HG02678 (cell line): ENCODE measurements around the gene SERINC2.
"Not testable (repeated sequence)": the region's sequence is repeated elsewhere in the genome, so short reads cannot be mapped to it uniquely, and the experiment has no call there.

Source experiments
- ATAC-seq: cut with Tn5 transposase; IDR thresholded peaks from one replicate; pipeline ENCODE4 v1.9.1; 2021; ENCODE audit warnings: mild to moderate bottlenecking, moderate library complexity; ENCODE audit not compliant: unreplicated experiment

SERINC2 gene

GRCh38 chr1:31382379-31382989 is 30.5 kb upstream of the SERINC2 start:
- no peak for ATAC-seq

DNA sequence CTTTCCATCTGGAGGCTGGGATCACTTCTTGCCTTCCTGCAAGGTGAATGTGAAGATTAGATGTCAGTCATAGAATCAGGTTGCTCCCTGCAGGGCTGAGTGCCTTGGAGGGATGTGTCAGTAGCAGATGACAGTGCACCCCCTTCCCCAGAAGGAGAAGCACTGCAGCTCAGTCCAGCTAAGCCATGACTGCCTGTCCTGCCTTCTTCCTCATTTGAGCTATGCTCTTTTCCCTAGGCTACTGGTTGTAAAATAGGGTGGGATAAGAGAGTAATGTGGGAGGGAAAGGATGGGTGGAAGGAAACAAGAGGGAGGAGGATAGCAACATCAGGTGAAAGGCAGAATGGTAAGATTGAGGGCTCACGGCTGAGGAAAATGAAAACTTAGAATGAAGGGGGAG is 29.0 kb upstream of the SERINC2 start:
- no peak for ATAC-seq

- ATAC-seq, result not testable (repeated sequence)
These were observed 26.3 kb upstream of the SERINC2 start for GRCh38 chr1:31386576-31387243.

GRCh38 chr1:31387612-31388011 is 25.4 kb upstream of the SERINC2 start:
- no peak for ATAC-seq

GRCh38 chr1:31389616-31390015 is 23.4 kb upstream of the SERINC2 start:
- ATAC-seq, result no peak

DNA sequence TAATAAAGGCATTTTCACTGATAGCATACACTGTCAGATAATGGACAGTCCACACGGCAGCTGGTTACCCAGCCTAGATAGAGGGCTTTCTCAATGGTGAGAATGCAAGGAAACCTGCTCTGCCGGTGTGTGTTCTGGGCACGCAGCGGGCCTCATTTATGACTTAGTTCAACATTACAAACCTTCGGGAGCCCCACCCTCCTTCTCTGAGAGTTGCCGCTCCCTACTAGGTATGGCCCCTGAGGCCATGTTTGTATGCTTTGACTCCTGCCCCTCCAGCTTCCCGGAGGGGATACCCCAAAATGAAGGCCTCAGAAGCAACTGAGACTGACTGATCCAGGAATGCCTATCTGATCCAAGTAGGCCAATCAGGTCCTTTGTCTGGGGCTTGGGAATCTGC is 22.9 kb upstream of the SERINC2 start:
- no peak for ATAC-seq

DNA sequence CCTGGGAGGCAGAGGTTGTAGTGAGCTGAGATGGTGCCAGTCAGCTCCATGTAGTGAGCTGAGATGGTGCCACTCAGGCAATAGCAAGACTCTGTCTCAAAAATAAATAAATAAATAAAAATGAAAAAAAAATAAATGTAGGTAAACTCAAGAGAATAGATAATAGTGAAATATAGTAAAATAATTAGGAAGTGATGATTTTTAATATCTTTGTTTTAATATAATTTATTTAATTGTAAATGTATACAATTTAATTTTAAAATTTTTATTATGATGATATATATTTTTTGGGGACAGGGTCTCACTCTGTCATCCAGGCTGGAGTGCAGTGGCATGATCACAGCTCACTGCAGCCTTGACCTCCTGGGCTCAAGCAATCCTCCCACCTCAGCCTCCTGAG is 19.6 kb upstream of the SERINC2 start:
- ATAC-seq, result no peak

GRCh38 chr1:31394584-31395193 is 18.3 kb upstream of the SERINC2 start:
- peak; percentile 69 for ATAC-seq

DNA sequence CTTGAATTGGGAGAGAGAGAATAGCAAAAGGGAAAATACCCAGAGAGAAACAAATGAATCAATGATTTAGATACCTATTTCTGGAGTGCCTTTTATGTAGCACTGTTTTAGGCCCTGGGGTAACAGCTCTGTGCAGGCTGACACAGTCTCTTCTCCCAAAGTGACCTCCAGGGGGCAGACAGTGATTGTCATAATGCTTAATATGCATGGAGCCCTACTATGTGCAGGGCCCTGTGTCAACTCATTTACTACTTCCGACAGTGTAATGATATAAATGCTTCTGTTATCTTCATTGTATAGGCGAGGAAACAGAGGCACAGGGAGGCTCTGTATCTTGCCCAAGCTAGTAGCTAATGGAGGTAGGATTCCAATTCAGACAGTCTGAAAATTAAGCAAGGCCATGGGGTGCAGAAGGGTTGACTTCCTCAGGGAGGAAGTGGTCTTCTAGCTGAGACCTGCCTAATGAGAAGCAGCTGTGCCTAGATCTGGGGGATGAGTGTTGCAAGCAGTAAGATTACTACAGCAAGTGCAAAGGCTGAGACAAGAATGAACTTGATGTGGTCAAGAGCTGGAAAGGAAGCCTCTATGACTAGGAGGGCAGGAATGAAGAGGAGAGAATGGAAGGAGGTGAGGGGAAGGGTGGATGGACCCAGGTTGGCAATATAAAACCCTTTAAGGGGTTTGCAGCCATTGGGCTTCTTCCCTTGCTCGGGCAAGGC is 16.2 kb upstream of the SERINC2 start:
- no peak for ATAC-seq

- ATAC-seq, result no peak
These were observed 15.5 kb upstream of the SERINC2 start for GRCh38 chr1:31397360-31398095.

DNA sequence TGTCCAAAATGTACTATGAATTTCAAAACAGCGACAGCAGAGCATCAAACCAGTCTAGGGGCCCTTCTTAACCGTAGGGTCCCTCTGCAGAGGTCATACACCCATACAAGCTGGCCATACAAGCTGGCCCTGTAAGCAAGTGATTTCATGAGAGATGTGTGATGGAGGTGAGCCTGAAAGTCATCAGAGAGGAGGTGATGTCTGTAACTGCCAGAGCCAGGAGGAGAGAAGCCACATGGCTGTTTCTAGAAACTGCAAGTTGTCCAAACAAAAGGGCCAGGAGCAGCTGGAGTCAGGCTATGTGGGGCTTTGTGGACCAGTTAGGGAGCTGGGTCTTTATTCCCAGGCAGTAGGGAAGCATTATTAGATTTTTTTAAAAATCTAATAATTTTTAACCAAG is 14.8 kb upstream of the SERINC2 start:
- no peak for ATAC-seq

DNA sequence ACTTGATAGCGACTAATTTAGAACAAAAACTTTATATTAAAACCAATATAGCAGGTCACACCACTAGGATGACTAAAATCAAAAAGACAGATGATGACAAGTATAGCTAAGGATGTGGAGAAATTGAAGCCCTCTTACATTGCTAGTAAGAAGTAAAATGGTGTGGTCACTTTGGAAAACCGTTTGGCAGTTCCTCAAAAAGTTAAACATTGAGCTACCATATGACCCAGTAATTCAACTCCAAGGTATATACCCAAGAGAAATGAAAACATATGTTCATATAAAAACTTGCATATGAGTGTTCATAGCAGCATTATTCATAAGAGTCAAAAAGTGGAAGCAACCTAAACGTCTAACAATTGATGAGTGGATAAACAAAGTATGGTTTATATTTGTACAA is 13.0 kb upstream of the SERINC2 start:
- ATAC-seq, result no peak

- ATAC-seq, result no peak
These were observed 12.6 kb upstream of the SERINC2 start for GRCh38 chr1:31400393-31400792.

- ATAC-seq, result no peak
These were observed 11.8 kb upstream of the SERINC2 start for GRCh38 chr1:31401241-31401640.

GRCh38 chr1:31405578-31406245 is 7.3 kb upstream of the SERINC2 start:
- ATAC-seq, result no peak

GRCh38 chr1:31407029-31407626 is 5.9 kb upstream of the SERINC2 start:
- ATAC-seq, result no peak

DNA sequence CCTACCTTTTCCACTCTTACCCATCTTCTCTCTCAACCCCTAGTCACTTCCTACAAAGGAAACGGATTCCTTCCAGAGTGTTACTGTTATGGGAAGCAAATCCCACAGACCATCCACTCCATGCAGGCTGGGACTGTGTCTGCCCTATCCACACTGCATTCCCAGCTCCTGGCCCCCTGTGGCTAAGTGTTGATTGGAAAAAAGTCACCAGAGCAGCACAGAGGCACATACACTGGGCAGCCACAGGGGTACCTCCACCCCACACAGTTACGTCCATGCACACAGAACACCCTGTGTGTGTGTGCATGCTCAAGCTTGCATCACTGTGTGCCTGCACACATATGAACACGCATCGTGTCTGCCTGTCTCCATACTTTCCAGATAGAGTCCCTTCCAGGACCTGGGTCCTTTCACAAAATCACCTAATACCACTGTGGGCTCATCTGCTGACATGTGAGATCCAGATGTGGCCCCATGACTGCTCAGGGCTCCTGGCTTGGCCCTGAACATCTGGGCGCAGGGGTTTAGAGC is 4.2 kb upstream of the SERINC2 start:
- no peak for ATAC-seq

- no peak for ATAC-seq
These were observed 2.8 kb upstream of the SERINC2 start for GRCh38 chr1:31409946-31410858.

GRCh38 chr1:31410871-31411270 is 2.1 kb upstream of the SERINC2 start:
- ATAC-seq, result no peak
